ENCODE results near the gene CYRIA. TPM values are rescaled to one million over a fixed set of nuclear protein-coding genes. Genes with fewer than 3 reads are reported as not detected.

Gene CYRIA
- total RNA-seq, 2 experiments from 2014 or later, result 0.20 to 0.31 TPM

DNA sequence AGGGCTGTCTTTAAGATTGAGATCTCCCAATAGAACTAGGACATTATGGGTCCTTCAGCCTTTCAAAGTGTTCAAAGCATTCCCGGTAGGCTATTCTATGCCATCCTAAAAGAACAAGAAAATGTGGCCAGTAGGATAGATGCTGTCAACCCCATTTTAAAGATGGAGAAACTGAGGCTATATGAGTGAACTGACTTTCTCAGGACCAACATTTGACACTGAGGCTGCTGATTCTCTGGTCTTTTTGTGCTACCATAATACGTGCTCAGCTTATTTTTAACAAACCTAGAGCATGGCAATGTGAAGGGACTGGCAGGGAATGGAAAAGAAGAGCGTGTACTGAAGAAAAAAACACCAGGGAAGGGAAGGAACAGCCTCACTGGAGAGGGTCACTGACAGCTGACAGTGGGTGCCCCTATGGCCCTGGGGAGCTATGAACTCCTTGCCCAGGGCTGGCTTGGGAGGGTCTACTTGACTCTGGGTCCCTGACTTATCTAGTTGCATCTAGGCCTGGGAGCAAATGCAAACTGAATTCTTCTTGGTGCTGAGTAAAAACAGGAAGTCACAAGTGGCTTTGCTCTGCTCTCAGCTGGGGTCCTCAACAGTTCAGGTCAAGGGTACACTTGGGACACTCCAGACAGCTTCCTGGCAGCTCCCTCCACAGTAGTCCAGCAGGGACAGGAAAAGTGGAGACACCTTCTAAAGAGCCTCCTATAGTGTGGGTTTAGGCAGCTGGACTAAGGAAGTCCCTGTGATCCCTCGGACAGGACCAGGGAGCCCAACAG, 2.3 kb downstream of the CYRIA start:
- H3K4me3 Mint-ChIP-seq, result no peak overlapping the region
- H3K4me1 Mint-ChIP-seq, result peaks cover 20% of the 10 kb centered on the region
- ChIA-PET POLR2A (no interaction called here), CTCF (interaction anchor here (1.0 to 1.7 kb wide), 2 partner anchors 15 to 185 kb away, joined by 3 read pairs; no protein-coding TSS in a partner anchor)
- H3K36me3 Mint-ChIP-seq (ENCODE audit: low read depth), result no peaks in the 10 kb centered on the region
- DNase-seq, result no peak
- peaks cover 27% of the 10 kb centered on the region for H3K27me3 Mint-ChIP-seq
- no peak overlapping the region for H3K27ac Mint-ChIP-seq
- H3K9me3 Mint-ChIP-seq, result no peaks in the 10 kb centered on the region

DNA sequence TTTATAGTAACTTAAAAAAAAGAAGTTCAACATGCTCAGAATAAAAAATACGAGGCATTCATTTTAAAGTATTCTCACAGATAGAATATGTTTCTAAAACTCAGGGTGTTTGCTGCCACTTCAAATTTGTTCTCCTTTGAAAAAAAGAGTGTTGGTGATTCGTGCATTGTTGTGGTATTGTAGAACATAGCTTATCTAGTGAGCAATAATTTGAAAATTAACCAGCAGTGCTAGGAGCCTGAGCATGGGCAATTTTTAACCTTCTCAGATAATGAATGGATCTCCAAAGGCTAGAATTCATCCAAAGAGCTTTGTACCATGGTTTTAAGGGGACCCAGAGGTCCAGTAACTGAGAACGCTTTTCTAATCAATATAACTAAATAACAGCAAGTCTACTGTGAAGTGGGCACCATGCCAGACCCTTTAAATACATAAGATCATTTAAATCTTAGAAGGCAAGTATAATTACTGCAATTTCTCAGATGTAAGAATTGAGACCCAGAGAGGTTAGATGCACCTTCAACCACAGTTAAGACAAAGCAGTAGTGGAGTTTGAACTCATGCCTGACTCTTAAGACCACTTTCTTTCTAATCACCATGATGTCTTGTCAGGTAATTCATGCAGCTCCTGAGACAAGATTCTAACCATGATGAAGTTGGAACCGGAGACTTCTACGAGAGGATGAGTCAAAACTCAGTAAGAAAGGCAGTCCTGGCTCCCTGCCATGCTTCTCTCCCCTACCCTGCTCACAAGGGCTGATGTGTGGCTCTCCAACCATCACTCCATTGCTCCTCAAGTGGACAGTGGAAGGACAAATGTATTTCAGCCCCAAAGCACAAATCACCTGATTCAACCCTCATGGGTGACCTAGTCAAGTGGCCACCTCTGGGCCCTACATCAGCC, 3.4 kb downstream of the CYRIA start:
- POLR2A ChIA-PET, result no interaction called here
- peaks cover 24% of the 10 kb centered on the region for H3K27me3 Mint-ChIP-seq
- no peaks in the 10 kb centered on the region for H3K36me3 Mint-ChIP-seq (ENCODE audit: low read depth)
- H3K4me1 Mint-ChIP-seq, result peaks cover 20% of the 10 kb centered on the region
- CTCF ChIA-PET, result interaction anchor here (1.2 to 1.7 kb wide), 4 partner anchors 12 to 184 kb away, joined by 3 to 4 read pairs (median 3); no protein-coding TSS in a partner anchor
- H3K27ac Mint-ChIP-seq, result no peak overlapping the region
- H3K9me3 Mint-ChIP-seq, result no peaks in the 10 kb centered on the region
- H3K4me3 Mint-ChIP-seq, result no peak overlapping the region
- no peak for DNase-seq

DNA sequence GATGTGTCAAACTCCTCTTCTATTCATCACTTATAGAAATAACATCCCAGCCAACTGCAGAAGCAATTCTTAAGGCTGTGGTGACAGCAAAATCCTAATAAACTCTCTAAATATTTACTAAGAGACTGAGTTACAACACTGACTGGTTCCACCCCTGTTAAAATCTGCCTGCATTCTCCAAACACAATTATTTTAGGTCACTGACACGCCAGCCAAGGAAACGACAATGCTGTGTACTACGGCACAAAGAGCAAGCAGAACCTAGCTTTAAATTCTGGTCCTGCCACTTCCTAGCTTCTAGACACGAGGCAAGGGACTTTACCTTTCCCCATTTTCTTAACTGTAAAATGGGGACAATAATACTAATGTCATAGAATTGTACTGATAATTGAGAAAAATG, 4.1 kb downstream of the CYRIA start:
- peaks cover 20% of the 10 kb centered on the region for H3K4me1 Mint-ChIP-seq

DNA sequence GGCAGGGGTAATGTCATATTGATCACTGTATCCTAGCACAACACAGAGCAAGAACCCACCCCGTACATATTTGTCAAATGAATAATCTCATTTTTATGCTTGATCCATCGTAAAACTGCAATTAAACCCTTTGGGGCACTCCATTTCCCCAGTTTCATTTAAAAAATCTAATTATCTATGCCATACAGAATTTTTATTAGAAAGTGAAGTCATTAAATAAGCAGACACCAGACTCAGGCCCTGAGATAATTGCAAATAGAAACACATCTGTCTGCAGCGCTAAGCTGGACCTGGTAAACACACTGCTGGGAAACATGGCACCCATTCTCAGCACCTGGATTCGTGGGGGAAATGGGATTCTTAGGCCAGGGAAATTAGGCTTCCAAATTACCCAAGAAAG, 5.1 kb downstream of the CYRIA start:
- CTCF ChIA-PET, result interaction anchor here (1.2 kb wide), 1 partner anchor 10 kb away, joined by 4 read pairs; no protein-coding TSS in a partner anchor
- Mint-ChIP-seq H3K9me3 (no peaks in the 10 kb centered on the region), H3K4me1 (peaks cover 13% of the 10 kb centered on the region), H3K36me3 (ENCODE audit: low read depth) (no peaks in the 10 kb centered on the region), H3K4me3 (no peak overlapping the region), H3K27ac (no peak overlapping the region), H3K27me3 (peaks cover 18% of the 10 kb centered on the region)
- DNase-seq, result no peak
- POLR2A ChIA-PET, result no interaction called here

More for the DNA sequence above, 4.1 kb downstream of the CYRIA start:
- H3K27ac Mint-ChIP-seq, result no peak overlapping the region
- H3K36me3 Mint-ChIP-seq (ENCODE audit: low read depth), result no peaks in the 10 kb centered on the region
- H3K27me3 Mint-ChIP-seq, result peaks cover 24% of the 10 kb centered on the region
- ChIA-PET POLR2A (no interaction called here), CTCF (interaction anchor here (1.2 to 1.4 kb wide), 3 partner anchors 11 to 32 kb away, joined by 3 to 4 read pairs (median 3); no protein-coding TSS in a partner anchor)
- DNase-seq, result no peak
- no peak overlapping the region for H3K4me3 Mint-ChIP-seq
- H3K9me3 Mint-ChIP-seq, result no peaks in the 10 kb centered on the region

DNA sequence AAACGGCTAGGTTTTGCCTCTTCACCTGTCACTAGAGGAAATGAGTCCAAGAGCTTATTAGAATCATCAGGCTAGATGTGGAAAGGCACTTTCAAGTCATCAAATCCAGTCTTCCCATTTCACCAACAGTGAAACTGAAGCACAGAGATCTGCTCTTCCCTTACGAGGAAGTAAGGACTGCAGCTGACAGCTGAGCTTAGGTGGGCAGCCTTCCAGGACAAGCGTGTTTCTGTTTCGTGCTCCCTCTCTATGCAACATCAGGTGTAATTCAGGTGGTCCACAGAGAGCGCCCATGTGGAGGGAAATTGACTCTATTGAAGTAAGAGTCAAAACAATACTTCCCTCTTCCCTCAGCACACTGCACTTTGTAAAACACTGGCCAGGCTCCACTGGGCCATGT, 5.5 kb downstream of the CYRIA start:
- ChIA-PET POLR2A (no interaction called here), CTCF (no interaction called here)
- peaks cover 17% of the 10 kb centered on the region for H3K27me3 Mint-ChIP-seq
- DNase-seq, result no peak
- no peak overlapping the region for H3K27ac Mint-ChIP-seq
- peaks cover 11% of the 10 kb centered on the region for H3K4me1 Mint-ChIP-seq
- H3K9me3 Mint-ChIP-seq, result no peaks in the 10 kb centered on the region
- H3K4me3 Mint-ChIP-seq, result no peak overlapping the region
- no peaks in the 10 kb centered on the region for H3K36me3 Mint-ChIP-seq (ENCODE audit: low read depth)

DNA sequence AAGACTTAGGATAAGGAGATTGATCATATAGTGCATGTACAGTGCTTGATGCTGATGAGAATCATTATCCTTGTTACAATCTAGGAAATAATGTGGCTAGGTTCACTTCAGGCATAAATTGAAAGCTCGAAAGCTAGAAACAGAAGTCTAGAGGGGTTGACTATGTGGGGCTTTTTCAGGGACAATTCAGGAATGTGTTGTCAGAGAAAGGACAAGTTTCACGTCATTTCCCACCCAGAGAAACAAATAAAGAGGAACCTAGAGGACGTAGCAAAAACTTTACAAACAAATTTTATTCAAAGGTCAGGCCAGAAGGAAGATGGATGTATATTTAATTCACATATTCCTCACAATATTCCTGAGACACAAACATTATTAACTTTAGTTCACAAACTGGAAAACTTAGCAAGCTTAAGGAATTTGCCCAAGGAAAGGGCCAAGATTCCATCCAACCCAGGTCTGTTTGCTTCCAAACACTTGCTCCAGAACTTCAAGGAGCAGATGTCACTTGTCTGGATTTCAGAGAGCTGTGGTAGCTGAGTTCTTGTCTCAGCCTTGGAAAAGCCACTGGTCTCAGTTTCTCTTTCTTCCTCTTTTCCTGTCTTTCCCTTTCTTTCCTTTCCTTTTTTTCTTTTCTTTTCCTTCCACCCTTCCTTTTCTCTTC, 7.4 kb downstream of the CYRIA start:
- DNase-seq, result no peak
- peaks cover 1% of the 10 kb centered on the region for H3K4me1 Mint-ChIP-seq
- no peak overlapping the region for H3K4me3 Mint-ChIP-seq
- ChIA-PET POLR2A (no interaction called here), CTCF (interaction anchor here (0.9 kb wide), 1 partner anchor 12 kb away, joined by 3 read pairs; no protein-coding TSS in a partner anchor)
- H3K36me3 Mint-ChIP-seq (ENCODE audit: low read depth), result no peaks in the 10 kb centered on the region
- H3K9me3 Mint-ChIP-seq, result no peaks in the 10 kb centered on the region
- H3K27ac Mint-ChIP-seq, result no peak overlapping the region
- peaks cover 5% of the 10 kb centered on the region for H3K27me3 Mint-ChIP-seq

DNA sequence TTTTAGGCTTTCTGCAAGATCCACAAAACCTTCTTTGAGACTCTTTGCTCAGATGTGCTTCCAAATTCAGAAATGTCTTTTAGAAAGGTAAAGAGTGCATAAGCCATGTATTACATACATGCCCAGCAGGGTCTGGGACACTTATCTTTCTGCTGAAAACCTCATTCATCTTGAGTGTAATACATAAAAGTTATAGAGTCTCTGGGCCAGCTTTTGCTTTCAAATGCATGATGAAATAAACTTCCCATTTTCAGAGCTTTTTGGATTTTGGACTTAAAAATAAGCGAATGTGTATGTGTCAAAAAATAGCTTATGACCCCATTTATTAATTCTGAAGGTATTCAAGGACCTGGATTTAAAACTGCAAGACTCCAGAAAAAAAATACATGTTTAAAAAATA, 8.0 kb downstream of the CYRIA start:
- no peak for DNase-seq
- no peaks in the 10 kb centered on the region for H3K9me3 Mint-ChIP-seq
- no peaks in the 10 kb centered on the region for H3K36me3 Mint-ChIP-seq (ENCODE audit: low read depth)
- ChIA-PET CTCF (interaction anchor here (0.9 to 1.5 kb wide), 2 partner anchors 10 to 11 kb away, joined by 3 read pairs; no protein-coding TSS in a partner anchor), POLR2A (no interaction called here)
- no peak overlapping the region for H3K4me3 Mint-ChIP-seq
- H3K27me3 Mint-ChIP-seq, result peaks cover 5% of the 10 kb centered on the region
- H3K27ac Mint-ChIP-seq, result no peak overlapping the region
- H3K4me1 Mint-ChIP-seq, result no peaks in the 10 kb centered on the region

DNA sequence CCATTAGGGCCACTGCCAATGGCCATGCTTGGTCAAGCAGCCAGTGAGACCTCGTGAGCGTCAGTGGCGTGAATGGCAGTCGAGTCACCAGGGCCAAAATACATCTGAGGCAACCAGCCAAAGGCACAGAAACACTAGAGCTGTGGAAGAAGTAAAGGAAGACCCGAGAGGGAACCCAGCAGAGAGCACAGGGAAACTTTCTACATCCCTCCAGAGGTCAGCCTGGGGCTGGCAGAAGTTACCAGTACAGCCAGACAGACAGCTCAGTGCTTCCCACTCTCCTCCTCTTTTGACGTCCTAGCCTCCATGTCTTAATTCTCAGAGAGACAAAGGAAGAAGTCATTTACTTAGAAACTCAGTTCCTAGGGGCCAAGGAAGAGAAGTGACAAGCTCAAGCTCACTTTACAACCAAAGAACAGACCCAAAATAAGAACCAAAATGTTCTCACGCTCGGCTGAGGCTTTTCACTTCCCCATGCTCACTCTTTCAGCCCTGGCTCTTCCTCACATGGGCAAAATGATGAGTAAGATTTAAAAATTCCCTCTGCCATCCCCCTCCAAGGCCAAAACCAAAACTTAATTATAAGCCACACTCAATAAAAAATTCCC, 8.7 kb downstream of the CYRIA start:
- no peaks in the 10 kb centered on the region for H3K9me3 Mint-ChIP-seq
- H3K4me3 Mint-ChIP-seq, result no peak overlapping the region
- POLR2A ChIA-PET, result no interaction called here
- H3K27me3 Mint-ChIP-seq, result peaks cover 4% of the 10 kb centered on the region
- CTCF ChIA-PET, result interaction anchor here (0.9 to 1.5 kb wide), 2 partner anchors 9 to 11 kb away, joined by 3 read pairs; no protein-coding TSS in a partner anchor
- H3K27ac Mint-ChIP-seq, result no peak overlapping the region
- no peaks in the 10 kb centered on the region for H3K4me1 Mint-ChIP-seq
- no peak for DNase-seq
- H3K36me3 Mint-ChIP-seq (ENCODE audit: low read depth), result no peaks in the 10 kb centered on the region

DNA sequence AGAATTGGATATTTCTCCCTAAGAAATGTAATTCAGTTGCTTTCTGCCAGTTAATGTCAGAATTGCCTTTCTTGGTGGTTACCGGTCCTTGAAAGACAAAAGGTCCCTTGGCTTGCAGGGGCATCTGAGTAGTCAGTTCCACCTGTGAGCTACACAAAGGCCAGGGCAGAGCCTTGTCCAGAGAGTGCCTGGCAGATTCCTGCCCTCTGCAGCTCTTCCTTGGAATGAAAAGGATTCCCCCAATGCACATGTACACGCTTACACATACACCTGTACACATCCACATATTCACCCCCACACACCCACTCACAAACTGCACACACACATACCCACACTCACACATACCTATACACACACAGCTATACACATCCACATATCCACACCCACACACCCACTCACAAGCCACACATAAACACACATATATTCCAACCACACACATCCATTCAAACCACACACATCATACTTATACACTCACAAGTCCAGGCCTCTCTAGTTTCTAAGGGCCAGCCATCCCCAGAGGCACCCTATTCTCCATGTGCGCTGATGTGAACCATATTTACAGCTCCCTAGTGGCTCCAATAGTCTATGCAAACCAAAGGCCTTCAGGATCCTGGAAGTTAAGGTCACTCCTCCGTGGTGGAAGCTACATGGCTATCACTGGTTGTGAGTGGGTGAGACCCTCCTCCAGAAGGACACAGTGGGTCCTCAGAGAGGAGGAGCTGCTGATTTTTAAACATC, 9.6 kb downstream of the CYRIA start:
- ChIA-PET POLR2A (no interaction called here), CTCF (interaction anchor here (1.5 kb wide), 1 partner anchor 9 kb away, joined by 3 read pairs; no protein-coding TSS in a partner anchor)
- Mint-ChIP-seq H3K36me3 (ENCODE audit: low read depth) (no peaks in the 10 kb centered on the region), H3K27me3 (peaks cover 2% of the 10 kb centered on the region), H3K9me3 (no peaks in the 10 kb centered on the region), H3K4me3 (no peak overlapping the region), H3K4me1 (no peaks in the 10 kb centered on the region), H3K27ac (no peak overlapping the region)
- no peak for DNase-seq

DNA sequence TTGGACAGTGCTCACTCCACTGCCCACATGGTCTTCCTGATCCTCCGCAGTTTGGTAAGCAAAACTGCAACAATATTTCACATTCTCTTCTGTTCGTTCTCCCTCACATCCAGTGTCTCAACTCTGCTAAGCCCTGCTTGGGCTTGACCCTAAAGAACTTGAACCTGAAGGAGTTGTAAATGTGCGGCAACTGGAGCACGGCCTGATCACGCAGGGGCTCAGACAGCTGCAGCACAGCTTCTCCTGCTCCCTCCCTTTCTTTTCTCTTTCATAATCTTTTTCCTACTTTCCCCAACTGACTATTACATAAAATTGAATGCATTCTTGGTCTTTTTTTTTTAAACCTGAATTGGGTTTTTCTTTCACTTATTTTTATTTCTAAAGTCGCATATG, 10.2 kb downstream of the CYRIA start:
- no peaks in the 10 kb centered on the region for H3K9me3 Mint-ChIP-seq
- ChIA-PET CTCF (no interaction called here), POLR2A (no interaction called here)
- no peak overlapping the region for H3K27ac Mint-ChIP-seq
- H3K4me1 Mint-ChIP-seq, result no peaks in the 10 kb centered on the region
- no peaks in the 10 kb centered on the region for H3K36me3 Mint-ChIP-seq (ENCODE audit: low read depth)
- no peak for DNase-seq
- no peak overlapping the region for H3K4me3 Mint-ChIP-seq
- H3K27me3 Mint-ChIP-seq, result peaks cover 2% of the 10 kb centered on the region

DNA sequence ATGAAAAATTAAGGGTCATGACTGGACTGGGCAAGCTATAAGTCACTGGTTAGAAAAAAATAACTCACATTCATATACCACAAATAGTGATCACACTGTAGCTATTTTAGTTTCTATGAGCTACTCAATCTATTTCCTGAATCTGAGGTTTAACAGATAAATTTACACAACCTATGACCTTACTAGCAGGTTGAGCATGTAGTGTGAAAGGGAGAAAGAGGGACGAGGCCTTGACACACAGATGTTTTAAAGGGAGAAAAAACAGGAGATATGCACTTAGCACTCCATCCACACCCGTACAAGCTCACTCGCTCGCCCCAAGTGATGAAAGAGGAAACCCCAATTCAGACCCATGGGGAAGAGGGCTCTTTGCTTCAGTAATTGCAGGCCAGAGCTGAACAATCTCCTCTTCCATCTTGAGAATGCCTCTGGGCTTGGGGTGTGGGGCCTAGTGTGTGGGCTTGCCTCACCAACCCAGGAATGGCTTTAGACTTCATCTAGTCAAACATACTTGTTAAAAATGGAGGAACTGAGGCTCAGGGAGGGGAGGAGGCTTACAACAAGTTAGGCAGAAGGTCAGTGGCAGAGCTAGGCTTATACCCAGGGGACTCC, 10.7 kb downstream of the CYRIA start:
- no peak overlapping the region for H3K4me3 Mint-ChIP-seq
- no peaks in the 10 kb centered on the region for H3K4me1 Mint-ChIP-seq
- ChIA-PET POLR2A (no interaction called here), CTCF (no interaction called here)
- no peak for DNase-seq
- H3K27ac Mint-ChIP-seq, result no peak overlapping the region
- no peaks in the 10 kb centered on the region for H3K9me3 Mint-ChIP-seq
- H3K27me3 Mint-ChIP-seq, result peaks cover 2% of the 10 kb centered on the region
- H3K36me3 Mint-ChIP-seq (ENCODE audit: low read depth), result no peaks in the 10 kb centered on the region

Data from activated CD4-positive, alpha-beta T cell treated with anti-CD3 and anti-CD28 coated beads, Interleukin-2, amount 10 ng/mL, durations not matched to agents 7 days and 5 days (primary cell).